Measurements from ENCODE around the gene CAMK2B.

CAMK2B gene

GRCh38 chr7:44329081-44329480 lies 3.7 kb upstream of the CAMK2B start:
- no peak for DNase-seq

GRCh38 chr7:44327981-44328380 lies 2.6 kb upstream of the CAMK2B start:
- no peak for DNase-seq

- DNase-seq = no peak
These were observed 1.1 kb upstream of the CAMK2B start for GRCh38 chr7:44326261-44327125.

GRCh38 chr7:44325811-44326241 lies 432 bp upstream of the CAMK2B start:
- DNase-seq = no peak

- DNase-seq = no peak
These were observed 753 bp downstream of the CAMK2B start for GRCh38 chr7:44324481-44325200.

- no peak for DNase-seq
These were observed 1.3 kb downstream of the CAMK2B start for GRCh38 chr7:44324204-44324480.

- DNase-seq = no peak
These were observed 1.8 kb downstream of the CAMK2B start for GRCh38 chr7:44323381-44324203.

- DNase-seq = no peak
These were observed 2.6 kb downstream of the CAMK2B start for GRCh38 chr7:44322631-44323363.

- DNase-seq = no peak
These were observed 3.6 kb downstream of the CAMK2B start for GRCh38 chr7:44321796-44322195.

GRCh38 chr7:44320794-44321371 lies 4.5 kb downstream of the CAMK2B start:
- DNase-seq = no peak

- DNase-seq = no peak
These were observed 5.3 kb downstream of the CAMK2B start for GRCh38 chr7:44320141-44320540.

- DNase-seq = no peak
These were observed 7.1 kb downstream of the CAMK2B start for GRCh38 chr7:44318332-44318731.

GRCh38 chr7:44315301-44315903 lies 10.0 kb downstream of the CAMK2B start:
- no peak for DNase-seq

- no peak for DNase-seq
These were observed 11.8 kb downstream of the CAMK2B start for GRCh38 chr7:44313621-44314031.

- DNase-seq = no peak
These were observed 12.4 kb downstream of the CAMK2B start for GRCh38 chr7:44313016-44313415.

GRCh38 chr7:44311561-44312495 lies 13.6 kb downstream of the CAMK2B start:
- DNase-seq = no peak

- no peak for DNase-seq
These were observed 15.1 kb downstream of the CAMK2B start for GRCh38 chr7:44310221-44310848.

GRCh38 chr7:44309271-44310091 lies 15.9 kb downstream of the CAMK2B start:
- no peak for DNase-seq

GRCh38 chr7:44308596-44309270 lies 16.7 kb downstream of the CAMK2B start:
- no peak for DNase-seq
